Measurements from ENCODE around the gene MMAB.

DNA sequence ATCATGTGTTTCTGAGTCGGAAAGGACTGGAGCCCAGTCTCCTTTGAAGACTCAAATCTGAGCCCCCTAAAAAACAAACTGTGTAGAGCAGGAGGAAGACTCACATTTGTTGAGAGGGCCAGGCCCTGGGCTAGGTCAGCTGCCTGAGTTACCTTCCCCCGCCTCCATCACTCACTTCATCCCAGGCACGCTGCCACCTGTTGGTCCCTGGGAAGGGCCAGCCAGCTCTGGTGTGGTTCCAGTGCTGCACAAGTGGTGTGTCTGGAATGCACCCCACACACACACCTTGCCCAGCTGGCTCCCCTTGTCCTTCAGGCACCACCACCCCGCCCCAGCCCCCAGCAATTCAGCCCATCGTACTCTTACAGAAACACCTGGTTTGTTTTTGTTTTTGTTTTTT, 9.3 kb upstream of the MMAB start:
- no peak for TF ChIP-seq TAF1 (IDR thresholded peaks at IDR 0.05; ENCODE audit: borderline replicate concordance, insufficient read depth, low read length)
- TF ChIP-seq, protein P1, sequence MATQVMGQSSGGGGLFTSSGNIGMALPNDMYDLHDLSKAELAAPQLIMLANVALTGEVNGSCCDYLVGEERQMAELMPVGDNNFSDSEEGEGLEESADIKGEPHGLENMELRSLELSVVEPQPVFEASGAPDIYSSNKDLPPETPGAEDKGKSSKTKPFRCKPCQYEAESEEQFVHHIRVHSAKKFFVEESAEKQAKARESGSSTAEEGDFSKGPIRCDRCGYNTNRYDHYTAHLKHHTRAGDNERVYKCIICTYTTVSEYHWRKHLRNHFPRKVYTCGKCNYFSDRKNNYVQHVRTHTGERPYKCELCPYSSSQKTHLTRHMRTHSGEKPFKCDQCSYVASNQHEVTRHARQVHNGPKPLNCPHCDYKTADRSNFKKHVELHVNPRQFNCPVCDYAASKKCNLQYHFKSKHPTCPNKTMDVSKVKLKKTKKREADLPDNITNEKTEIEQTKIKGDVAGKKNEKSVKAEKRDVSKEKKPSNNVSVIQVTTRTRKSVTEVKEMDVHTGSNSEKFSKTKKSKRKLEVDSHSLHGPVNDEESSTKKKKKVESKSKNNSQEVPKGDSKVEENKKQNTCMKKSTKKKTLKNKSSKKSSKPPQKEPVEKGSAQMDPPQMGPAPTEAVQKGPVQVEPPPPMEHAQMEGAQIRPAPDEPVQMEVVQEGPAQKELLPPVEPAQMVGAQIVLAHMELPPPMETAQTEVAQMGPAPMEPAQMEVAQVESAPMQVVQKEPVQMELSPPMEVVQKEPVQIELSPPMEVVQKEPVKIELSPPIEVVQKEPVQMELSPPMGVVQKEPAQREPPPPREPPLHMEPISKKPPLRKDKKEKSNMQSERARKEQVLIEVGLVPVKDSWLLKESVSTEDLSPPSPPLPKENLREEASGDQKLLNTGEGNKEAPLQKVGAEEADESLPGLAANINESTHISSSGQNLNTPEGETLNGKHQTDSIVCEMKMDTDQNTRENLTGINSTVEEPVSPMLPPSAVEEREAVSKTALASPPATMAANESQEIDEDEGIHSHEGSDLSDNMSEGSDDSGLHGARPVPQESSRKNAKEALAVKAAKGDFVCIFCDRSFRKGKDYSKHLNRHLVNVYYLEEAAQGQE (IDR thresholded peaks at IDR 0.05; ENCODE audit: insufficient read depth in 1 of 2, low read depth in 2 of 2, low read length in 2 of 2), result no peak
- TF ChIP-seq POLR2AphosphoS5 (IDR thresholded peaks at IDR 0.05; ENCODE audit: low read depth, low read length), result no peak
- TF ChIP-seq SIN3A (IDR thresholded peaks at IDR 0.05; ENCODE audit: borderline replicate concordance, insufficient read depth, low read length), result no peak
- no peak for TF ChIP-seq FOXP2 (optimal IDR thresholded peaks at IDR 0.05; ENCODE audit: borderline replicate concordance, extremely low read depth, extremely low read length, insufficient read depth)
